HG02759 (cell line): Measurements from ENCODE around the gene FOXB2.
"Not testable (repeated sequence)": the region's sequence is repeated elsewhere in the genome, so short reads cannot be mapped to it uniquely, and the experiment has no call there.

Experiments used
- ATAC-seq: cut with Tn5 transposase; IDR thresholded peaks from one replicate; pipeline ENCODE4 v1.9.1; 2021; ENCODE audit warnings: mild to moderate bottlenecking, moderate library complexity; ENCODE audit not compliant: unreplicated experiment

FOXB2 gene

DNA sequence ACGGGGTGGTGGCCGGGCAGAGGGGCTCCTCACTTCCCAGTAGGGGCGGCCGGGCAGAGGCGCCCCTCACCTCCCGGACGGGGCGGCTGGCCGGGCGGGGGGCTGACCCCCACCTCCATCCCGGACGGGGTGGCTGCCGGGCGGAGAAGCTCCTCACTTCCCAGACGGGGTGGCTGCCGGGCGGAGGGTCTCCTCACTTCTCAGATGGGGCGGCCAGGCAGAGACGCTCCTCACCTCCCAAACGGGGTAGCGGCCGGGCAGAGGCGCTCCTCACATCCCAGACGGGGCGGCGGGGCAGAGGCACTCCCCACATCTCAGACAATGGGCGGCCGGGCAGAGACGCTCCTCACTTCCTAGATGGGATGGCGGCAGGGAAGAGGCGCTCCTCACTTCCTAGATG is 41.2 kb downstream of the FOXB2 start:
- ATAC-seq: not testable (repeated sequence)

DNA sequence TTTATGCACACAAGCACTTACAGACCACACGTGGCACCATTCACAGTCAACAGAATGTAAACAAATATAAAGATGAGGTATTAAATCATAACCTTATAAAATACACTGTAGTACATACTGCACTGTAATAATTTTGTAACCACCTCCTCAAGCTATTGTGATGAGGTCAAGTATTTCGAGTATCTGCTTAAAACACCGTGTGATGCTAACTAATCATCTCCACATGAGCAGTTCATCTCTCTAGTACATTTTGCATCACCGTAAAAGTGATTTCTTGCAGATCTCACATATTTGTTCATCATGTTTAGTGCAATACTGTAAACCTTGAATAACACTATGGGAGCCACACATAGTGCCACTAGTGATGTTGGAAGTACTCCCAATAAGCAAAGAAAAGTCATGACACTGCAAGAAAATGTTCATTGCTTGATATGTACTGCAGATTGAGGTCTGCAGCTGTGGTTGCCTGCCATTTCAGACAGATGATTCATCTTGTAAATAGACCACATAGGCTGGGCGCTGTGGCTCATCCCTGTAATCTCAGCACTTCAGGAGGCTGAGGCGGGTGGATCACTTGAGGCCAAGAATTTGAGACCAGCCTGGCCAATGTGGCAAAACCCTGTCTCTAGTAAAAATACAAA is 44.3 kb downstream of the FOXB2 start:
- ATAC-seq: no peak

- ATAC-seq: no peak
These were observed 46.9 kb downstream of the FOXB2 start for GRCh38 chr9:77066388-77066787.
